GM12801 (cell line): ENCODE measurements around the gene TMC4.

ENCODE experiments used
- TF ChIP-seq, protein P1 (sequence below): IDR thresholded peaks from one replicate; pipeline ENCODE4 v1.5.1; 2011; ENCODE audit warnings: control low read depth; ENCODE audit not compliant: insufficient read length; ENCODE audit errors: extremely low read depth

Gene TMC4

DNA sequence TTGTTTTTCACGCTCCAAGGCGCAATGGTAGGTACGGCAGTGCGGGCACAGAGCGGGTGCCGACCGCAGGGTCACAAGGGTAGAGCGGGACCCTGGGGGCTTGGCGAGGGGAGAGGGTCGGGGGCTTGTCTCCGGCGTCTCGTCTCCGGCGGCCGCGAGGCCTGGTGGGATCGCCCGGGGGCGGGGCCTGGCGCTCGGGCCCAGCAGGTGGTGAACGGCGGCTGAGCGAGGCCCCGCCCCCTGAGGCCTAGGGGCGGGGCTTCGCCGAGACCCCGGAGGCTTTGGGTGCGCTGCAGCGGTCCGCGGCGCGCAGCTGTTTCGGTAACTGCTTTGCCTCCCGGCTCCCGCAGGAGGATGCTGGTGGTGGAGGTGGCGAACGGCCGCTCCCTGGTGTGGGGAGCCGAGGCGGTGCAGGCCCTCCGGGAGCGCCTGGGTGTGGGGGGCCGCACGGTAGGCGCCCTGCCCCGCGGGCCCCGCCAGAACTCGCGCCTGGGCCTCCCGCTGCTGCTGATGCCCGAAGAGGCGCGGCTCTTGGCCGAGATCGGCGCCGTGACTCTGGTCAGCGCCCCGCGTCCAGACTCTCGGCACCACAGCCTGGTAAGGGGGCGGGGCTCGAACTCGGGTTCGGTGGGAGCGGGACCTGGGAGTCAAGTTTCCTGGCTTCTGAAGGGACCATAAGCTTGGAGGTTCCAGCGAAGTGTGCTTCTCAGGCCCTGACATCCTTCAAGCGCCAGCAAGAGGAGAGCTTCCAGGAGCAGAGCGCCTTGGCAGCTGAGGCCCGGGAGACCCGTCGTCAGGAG, 18.3 kb upstream of the TMC4 start, which contains the start of gene TSEN34:
Gene TSEN34, plus strand, starts transcription at position 298 of the 800 bp plus-strand sequence. Its CDS starts 57 bp downstream, at position 355.
- TF ChIP-seq, protein P1, sequence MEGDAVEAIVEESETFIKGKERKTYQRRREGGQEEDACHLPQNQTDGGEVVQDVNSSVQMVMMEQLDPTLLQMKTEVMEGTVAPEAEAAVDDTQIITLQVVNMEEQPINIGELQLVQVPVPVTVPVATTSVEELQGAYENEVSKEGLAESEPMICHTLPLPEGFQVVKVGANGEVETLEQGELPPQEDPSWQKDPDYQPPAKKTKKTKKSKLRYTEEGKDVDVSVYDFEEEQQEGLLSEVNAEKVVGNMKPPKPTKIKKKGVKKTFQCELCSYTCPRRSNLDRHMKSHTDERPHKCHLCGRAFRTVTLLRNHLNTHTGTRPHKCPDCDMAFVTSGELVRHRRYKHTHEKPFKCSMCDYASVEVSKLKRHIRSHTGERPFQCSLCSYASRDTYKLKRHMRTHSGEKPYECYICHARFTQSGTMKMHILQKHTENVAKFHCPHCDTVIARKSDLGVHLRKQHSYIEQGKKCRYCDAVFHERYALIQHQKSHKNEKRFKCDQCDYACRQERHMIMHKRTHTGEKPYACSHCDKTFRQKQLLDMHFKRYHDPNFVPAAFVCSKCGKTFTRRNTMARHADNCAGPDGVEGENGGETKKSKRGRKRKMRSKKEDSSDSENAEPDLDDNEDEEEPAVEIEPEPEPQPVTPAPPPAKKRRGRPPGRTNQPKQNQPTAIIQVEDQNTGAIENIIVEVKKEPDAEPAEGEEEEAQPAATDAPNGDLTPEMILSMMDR: no peak

DNA sequence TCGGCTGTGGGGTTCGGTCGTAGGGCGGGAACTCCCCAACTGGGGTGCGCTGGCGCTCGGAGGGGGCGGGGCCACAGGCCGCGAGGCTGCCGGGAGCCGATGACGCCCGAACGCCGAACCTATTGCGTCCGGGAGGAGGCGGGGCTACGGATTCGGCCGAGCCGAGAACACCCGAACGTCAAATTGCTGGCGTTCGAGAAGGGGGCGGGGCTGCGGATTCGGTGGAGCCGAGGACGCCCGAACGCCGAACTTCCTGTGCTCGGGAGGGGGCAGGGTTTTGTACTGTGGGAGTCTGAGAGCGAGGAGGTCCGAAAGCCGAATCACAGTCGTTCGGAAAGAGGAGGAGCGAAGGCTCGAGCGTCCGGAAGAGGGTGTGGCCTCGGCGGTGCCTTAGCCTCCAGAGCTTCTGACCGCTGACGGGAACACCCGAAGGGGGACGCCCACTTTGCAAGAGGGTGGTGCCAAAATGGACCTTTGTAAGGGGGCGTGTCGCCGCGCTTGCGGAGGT, 17.6 kb upstream of the TMC4 start:
- TF ChIP-seq, protein P1: no peak

DNA sequence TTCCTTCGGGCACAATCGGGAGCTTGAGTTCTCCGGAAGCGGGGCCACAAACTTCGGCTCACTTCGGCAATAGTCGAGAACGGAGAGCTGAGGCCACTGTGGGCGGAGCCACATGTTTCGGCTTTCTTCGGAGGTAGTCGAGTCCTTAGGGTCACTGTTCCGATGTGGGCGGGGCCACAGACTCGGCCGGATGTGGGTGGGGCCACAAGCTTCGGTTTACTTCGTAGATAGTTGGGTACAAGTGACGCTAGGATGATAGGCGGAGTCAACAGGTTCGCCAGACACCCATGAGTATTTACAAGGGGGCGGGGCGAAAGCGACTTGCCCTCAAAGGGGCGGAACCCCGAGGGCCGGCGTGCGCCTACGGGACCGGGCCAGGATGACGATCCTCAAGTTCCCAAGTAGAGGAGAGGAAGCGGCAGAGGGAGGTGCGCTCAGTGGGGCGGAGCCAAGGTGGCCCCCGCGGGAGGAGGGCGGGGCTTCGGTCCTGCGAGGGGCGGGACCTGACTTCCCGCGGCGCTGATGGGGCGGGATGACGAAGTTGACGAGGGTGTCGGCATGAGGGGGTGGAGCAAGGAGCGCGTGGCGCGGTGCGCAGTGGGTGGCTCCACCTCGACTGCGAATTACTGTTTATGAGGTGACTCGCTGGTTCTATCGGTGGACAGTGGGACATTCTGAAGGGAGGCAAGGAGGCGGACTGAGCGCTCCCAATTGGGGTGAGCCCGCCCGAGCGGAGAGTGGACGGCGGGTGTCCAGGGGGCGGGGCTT, 17.0 kb upstream of the TMC4 start:
- TF ChIP-seq, protein P1: no peak

DNA sequence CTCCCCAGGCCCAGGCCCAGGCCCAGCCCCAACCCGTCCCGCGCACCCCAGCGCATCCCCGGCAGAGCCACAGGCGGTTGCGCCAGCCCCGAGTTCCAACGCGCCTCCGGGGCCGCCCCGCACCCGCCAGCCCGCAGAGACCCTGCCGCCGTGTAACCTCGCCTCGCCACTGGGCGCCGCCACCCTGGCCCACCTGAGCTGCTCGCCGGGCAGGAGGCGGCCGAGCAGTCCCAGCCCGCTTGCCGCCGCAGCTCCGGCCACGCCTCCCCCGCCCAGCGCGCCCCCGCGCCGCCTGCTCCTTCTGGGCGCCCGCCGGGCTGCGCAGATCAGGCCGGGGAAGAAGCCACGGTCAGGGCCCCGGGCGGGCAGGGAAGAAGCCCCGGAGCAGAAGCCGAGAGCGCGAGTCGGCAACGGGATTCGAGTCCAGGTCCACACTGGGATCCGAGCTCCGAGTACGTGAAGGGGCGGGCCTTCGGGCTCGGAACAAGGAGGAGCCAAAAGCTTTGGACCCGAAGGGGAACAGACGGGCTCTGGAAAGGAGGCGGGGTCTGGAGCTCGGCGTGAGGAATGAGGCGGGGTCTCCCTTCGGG, 16.3 kb upstream of the TMC4 start, which contains the start of gene MBOAT7:
Gene MBOAT7, minus strand, starts transcription at position 436 of the 590 bp plus-strand sequence. CDS start 1,072 bp downstream, outside the sequence.
- TF ChIP-seq, protein P1: no peak

DNA sequence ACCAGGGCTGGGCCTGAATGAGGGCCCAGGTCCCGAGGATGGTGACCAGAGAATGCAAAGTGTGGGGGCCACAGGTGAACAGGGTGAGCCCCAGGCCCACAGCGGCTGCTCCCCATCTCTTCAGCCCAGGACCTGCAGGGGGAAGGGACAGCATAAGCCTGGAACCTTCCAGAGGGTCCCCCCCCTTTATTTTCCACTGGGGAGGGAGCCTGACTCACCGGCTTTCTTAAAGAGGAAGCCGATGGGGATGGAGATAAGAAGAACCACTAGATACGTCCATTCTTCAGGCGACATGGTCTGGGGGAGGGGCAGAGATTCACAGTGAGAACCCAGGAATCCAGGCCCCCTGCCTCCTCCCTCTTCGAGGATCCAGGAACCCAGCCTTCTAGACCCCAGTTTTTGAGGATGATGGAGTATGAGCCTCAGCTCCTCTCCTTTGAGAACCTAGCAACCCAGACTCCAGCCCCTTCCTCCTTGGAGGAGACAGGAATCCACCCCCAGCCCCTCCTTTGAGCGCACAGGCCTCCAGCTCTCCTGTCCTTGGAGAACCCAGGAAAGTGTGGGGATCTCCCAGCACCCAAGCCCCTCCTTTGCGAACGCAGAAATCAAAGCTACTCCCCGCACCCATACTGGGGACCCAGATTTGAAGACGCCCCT, 15.4 kb upstream of the TMC4 start:
- TF ChIP-seq, protein P1: no peak

DNA sequence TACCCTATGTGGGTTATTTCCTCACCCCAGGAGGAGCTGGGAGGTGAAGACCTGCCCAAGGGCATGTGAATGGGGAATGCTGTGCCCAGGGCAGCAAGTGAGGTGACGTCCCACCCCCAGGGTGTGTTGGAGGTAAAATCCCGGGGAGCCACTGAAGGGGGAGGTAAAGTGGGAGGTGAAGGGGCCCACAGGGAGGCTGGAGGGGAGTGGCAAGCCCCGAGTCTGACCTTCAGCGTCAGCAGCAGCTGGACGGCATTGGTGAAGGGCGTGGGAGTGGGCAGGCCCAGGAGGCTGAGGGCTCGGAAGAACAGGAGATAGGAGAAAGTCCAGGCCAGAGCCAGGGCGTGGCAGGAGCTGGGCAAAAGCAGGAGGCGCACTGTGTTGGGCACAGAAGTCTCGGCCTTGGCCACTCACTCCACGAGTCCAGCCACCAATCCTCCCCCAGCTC, 14.0 kb upstream of the TMC4 start:
- TF ChIP-seq, protein P1: no peak
